ENCODE data around the gene CLCA4.
"Not testable (repeated sequence)": the region's sequence is repeated elsewhere in the genome, so short reads cannot be mapped to it uniquely, and the experiment has no call there.

The CLCA4 gene

DNA sequence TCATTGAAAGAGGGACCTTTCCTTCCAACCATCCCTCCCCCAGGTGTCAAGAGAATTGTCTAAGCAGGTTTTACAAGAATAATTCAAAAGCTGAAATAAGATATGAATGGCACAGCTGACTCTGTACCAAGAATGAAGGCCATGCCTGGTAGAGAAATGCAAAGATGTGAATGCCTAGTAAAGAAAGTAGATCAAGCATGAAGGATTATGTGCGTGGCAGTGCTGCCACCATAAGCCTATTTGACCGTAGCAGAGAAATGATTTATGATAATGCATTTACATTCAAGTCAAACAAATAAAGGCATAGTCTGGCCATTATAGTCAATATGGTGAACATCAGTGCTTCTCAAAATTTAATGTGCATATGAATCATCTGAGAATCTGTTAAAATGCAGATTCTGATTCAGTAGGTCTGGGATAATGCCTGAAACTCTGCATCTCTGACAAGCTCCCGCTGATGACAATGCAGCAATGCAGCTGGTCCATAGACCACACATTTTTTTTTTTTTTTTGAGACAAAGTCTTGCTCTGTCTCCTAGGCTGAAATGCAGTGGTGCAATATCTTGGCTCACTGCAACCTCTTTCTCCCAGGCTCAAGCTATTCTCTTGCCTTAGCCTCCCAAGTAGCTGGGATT is 16.6 kb upstream of the CLCA4 start:
- no peak for FAIRE-seq

DNA sequence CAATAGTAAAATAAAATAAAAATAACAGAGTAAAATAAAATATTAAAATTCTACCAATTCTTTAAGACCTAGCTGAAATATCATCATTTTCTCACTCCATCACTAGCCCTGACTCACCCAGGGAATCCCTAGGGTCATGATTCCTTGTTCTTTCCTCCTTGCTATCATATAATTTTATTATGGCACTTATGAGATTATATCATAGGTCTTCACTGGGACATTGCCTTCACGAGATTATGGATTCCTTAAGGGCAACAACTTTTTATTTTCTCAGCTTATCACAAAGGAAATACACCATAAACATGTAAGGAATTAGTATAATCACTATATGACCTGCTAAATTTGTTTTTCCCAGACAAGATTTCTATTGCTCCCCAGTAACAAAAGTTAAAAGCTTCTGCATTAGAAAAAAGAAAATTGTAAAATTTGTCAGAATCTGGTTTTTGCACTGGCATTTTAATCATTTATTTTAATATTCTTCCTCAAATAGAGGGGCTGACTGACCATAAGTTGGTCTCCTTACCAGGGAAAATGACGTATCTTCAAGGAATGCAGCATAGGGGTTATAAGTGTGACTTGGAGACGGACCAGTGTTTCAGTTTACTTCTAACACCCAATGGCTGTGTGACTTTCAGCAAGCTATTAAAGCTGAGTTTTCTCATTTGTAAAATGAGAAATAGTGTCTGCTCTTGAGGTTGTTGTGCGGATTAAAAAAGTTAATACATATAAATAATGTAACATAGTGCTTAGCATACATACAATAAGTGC is 8.8 kb upstream of the CLCA4 start:
- FAIRE-seq: no peak

DNA sequence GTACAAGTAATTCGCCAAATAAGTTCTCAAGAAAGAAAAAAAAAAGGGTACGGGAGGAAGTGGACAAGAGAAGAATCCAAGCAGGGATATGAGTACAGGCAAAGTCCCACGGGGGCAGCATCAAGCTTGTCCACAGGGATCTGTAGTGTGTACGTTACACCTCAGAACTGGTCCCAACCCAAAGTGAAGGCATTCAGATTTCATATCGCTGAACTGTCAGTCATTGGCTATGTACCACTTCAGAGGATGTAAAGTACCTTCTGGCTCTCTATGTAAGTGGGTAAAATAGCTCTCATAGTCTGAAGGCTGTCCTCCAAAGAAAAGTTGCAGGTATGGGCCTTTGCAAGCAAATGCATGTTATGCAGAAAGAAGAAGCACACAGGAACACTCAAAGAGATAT is 8.1 kb upstream of the CLCA4 start:
- no peak for FAIRE-seq

DNA sequence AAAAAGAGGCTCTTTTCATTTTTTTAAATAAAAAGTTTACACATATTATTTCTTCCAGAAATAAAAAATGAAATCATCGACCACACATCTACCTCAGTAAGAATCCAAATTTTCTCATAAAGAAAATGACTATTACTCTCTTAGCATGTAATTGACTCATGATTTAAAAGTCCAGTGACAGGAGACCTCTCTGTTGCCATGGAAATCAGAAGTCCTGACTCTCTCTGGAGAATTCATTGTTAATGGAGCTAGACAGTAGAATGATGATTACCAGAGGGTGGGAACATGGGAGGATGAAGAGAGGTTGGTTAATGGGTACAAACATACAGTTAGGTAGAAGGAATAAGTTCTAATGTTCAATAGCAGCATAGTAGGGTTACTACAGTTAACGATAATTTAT is 5.0 kb upstream of the CLCA4 start:
- no peak for FAIRE-seq

DNA sequence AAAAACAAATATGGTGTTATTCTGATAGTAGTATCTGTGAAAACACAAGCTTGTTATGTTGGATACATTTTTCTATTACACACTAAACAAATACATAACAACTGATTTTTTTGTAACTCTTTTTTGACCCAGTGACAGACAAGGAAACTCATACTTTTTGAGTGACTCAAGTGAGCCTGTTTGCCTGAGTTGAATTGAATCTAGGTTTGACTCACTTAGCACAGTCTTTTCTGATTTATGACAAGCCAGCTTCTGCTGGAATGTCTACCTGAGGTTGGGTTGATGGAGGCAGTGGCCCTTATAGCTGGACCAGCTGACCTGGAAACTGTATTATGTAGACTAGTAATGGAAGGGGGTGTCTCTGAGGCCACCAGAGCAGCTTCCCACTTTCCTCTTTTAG is 4.2 kb upstream of the CLCA4 start:
- no peak for FAIRE-seq

DNA sequence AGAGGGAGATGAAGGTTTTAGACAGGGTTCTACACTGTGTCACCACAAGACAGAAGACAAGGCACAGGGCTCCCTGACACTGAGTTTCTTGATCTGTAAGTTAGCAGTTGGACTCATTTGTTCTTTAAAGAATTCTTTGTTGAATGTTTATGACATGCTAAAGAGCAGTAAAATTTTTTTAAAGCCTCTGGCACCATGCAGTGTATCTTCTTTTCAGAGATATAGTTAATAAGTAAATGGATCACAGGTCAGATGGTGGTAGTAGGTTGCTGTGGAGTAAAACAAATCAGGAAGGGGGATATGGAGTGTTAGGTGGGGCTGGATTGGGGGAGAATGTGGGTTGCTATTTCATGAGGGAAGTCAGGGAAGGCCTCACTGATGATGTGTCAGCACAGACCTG is 2.0 kb downstream of the CLCA4 start:
- FAIRE-seq: no peak

DNA sequence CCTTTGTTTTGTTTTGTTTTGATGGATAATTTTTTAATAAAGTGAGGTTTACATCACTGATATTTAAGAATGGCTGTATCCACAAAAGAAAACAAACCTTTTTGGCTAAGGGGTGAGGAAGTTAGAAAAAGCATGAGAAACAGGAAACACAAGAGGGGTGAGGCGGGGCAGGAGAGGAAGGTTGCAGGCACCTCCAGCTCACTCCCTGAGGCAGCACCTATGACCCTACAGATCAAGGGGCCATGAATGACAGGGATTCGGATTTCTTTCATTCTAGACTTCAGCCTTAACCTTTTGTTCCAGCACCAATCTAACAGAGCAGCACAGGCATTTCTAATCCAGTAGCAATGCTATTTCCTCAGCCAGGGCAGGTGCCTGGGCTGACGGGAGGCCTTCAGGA is 4.4 kb downstream of the CLCA4 start:
- no peak for FAIRE-seq

DNA sequence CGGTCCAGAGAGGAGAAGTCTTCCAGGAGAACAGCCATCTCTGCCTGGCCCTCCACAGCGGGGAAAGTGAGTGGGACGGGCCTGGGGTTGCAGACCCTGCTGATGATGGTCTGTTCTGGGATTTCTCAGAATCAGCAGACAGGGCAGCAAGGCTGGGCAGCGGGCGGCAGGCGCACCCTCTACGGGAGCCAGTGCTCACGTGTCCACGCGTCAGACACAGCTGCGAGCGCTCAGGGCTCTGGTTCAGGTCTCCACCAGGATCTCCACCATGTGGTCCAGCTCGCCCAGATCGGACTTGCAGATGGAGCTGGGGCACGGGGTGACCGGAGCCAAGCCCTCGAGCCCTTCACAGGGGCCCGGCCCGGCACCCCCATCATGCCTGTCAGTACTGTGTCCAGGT is 5.5 kb downstream of the CLCA4 start:
- no peak for FAIRE-seq

DNA sequence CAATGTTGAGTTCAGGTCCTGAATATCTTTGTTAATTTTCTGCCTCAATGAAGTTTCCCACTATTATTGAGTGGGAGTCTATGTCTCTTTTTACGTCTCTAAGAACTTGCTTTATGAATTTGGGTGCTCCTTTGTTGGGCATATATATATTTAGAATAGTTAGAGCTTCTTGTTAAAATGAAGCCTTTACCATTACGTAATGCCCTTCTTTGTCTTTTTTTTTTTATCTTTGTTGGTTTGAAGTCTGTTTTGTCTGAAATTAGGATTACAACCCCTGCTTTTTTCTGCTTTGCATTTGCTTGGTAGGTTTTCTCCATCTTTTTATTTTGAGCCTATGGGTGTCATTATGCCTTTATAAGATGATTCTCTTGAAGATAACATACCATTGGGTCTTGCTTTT is 10.9 kb downstream of the CLCA4 start:
- FAIRE-seq: no peak

DNA sequence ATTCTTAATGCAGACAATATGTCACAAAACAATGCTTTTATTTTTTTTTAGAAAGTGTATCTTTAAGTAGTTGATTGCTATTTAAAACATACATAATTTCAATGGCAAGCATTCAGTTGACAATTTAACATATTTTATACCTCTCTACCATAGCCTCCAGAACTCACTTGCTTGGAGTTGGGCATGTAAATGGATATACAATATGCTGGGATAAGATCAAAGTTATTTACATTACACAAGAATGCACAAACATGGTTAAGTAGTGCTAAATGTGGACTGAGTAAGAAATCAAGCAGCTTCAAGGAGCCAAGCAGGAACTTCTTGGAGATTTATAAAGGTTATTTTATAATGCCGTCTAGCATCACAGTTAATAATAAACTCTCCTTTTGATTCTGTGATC is 17.0 kb downstream of the CLCA4 start:
- no peak for FAIRE-seq

DNA sequence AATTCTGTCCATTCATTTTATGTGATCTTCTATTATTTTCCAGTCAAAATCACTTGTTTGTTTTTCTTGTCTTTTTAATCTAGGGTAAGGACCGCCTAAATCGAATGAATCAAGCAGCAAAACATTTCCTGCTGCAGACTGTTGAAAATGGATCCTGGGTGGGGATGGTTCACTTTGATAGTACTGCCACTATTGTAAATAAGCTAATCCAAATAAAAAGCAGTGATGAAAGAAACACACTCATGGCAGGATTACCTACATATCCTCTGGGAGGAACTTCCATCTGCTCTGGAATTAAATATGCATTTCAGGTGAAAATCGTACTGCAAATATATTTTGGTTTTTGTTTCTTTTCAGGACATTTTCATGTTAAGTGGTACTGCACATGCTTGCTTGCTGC is 20.5 kb downstream of the CLCA4 start:
- FAIRE-seq: no peak

DNA sequence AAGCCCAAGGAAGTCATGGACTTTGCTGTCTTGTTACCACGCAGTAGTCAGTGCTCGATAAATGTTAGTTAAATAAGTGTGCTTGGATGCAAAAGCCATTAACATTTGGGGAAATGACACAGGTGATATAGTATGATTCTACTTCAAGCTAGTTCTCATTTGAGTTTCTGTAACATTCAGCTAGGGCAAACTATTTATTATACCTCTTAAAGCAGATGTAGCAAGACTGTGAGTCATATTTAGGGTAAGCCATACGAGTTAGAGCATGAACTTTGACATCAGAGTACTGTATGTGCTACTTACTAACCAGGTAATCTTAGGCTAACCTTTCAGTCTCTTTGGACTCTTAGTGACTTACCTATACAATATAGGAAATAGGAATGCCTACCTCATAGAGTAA is 21.0 kb downstream of the CLCA4 start:
- no peak for FAIRE-seq

DNA sequence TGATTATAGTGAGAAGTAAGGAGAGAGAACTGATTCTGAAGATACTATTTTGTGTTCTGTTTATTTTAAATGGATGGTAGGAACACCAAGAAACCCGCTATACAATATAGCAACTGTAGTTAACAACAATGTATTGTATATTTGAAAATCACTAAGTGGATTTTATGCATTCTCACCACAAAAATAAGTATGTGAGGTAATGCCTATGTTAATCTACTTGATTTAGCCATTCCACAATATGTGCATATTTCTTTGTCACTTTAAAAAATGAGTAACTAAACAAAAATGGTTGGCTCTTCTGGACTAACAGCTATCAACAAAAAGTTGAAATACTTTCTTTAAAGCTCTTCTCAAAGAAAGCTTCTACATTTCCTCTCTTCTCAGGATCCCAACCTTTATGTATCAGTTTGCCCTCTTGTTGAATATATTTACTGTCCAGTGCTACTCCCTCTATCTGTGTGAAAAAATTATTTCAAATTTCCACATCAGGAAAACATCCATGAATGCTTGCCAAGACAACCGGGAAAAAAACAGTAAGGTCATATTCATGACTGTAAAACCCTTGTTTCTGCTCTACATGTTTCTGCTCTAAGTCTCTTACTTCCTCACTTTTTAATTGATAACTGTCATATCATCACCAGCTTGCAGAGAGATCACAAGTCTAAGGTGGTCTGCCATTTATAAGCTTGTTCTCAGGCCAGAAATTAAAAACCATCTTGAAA is 27.0 kb downstream of the CLCA4 start:
- FAIRE-seq: no peak

DNA sequence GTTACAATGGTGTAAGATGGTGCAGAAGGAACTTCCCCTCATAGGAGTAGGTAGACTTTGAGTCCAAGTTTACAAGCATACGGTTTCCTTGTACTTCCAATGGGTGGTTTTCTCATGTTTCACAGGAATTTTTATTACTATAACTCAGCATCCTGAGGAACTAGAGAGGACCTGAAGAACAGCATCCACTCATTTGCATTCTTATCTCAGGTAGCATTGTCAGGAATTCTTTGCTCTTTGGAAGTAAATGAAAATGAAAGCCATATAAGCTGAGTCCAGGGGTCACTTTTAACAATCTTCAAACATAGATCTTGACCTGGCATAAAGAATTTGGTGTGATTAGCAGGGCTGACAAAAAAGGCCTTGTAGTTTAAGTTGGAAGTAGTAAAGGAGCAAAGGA is 34.4 kb downstream of the CLCA4 start:
- no peak for FAIRE-seq

DNA sequence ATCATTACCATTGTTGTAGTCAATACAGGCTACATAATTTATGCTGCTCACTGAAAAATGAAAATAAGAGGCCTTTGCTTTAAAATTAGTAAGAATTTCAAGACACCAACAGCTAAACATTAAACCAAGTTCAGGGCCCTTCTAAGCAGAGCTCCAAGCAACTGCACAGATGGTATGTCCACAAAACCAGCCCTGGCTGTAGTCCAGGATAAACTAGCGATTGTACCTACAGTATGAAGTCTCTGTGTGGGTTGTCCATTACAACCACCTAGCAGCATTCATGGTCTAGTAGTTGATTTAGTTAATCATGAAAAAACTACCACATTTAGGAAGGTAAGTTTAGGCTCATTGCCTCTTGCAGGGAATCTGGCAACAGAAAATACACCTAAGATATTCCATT is 35.3 kb downstream of the CLCA4 start:
- no peak for FAIRE-seq

DNA sequence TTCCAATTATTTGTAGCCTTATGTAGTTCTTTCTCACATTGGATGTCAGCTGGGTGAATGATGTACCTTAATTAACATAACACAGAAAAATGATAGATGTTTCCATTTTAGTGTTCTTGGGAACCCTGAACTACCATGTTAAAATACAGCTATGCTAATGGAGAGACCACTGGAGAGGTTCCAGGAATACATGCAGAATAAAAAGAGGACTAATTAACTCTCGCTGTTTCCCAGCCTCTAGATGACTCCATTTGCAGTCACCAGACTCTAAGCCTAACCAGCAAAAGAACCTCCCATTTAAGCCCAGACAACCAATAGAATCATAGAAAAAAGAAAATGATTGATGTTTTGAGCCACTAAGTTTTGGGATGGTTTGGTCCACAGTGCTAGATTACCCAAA is 36.2 kb downstream of the CLCA4 start:
- FAIRE-seq: no peak

DNA sequence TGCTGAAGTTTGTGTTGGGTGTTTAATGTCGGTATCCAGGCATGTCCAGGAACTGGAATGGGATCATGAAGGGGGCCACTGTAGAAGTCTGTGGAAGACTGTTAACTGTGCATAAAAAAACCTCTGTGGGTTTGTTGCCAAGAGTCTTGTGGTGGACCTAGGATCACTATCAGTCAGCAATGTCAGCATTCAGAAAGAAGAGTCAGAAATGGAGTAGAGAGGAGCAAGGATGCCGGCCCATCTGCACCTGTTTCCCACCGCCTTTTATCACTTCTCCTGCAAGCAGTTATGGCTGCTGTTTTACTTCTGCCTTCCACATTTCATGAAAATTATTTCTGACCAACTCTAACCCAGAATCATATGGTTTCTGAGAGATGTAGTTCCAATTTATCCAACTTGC is 36.7 kb downstream of the CLCA4 start:
- FAIRE-seq: no peak

DNA sequence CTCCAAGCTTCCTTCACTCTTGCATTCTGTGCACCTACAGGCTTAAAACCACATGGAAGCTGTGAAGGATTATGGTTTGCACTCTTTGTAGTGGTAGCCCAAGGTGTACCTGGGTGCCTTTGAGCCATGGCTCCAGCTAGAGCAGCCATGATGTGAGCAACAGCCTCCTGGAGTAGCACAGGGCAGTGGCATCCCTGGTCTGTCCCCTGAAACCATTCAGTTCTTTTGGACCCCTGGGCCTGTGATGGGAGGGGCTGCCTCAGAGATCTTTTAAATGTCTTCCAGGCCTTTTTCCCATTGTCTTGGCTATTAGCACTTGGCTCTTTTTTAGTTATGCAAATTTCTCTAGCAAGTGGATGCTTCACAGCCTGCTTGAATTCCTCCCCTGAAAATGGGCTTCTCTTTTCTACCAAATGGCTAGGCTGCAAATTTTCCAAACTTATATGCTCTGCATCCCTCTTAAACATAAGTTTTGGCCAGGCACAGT is 47.4 kb downstream of the CLCA4 start:
- no peak for FAIRE-seq

DNA sequence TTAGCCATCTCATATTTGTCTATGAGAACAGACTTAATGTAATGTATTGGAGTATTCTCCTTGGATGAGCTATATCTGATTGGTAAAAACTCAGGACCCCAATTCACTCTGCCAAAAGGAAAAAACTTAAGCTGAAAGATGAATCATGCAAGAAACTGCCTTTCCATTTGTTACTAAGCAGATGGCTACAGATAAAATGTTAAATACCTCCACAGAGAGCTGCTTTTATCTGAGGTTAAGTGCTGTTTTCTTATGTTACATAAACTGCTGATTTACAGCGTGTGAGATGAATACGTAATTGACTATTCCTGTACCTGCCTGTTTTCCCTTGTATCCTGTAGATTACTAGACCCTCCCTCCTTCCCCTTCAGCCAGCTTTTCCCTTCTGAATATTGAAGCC is 49.3 kb downstream of the CLCA4 start:
- FAIRE-seq: no peak

DNA sequence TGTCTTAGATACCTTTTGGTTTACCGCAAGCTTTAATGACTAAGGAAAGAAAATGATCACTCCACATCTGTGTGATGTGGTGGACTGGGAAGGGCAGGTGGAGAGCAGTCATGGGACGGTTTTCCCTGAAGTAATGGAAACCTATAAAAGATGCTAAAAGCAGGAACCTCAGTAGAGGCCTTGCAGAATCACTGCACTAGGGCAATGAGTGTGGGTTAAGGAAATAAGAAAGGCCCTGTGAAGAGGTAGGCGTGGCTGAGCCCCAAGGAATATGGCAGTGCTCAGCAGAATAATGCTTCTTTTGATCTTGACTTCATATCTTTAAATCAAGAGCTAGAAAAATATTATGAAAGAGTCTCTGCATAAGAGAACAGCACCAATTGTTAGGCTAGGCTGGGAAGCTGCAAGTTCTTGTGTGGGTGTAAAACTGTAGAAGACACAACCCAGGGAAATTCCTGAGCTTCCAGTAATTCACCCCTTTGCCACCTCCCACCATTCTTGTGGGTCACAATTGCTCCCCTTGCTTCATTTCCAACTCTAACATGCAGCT is 49.9 kb downstream of the CLCA4 start:
- FAIRE-seq: no peak

DNA sequence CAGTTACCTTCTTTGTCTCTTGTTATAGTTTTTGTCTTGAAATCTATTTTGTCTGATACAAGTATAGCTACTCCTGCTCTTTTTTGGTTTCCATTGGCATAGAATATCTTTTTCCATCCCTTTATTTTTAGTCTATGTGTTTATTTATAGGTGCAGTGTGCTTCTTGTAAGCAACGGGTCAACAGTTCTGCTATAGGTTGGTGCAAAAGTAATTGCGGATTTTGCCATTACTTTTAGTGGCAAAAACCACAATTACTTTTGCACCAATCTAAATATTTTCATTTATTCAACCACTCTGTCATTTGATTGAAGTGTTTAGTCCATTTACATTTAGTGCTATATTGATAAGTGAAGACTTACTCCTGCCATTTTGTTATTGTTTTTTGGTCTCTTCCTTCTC is 59.2 kb downstream of the CLCA4 start:
- FAIRE-seq: not testable (repeated sequence)

DNA sequence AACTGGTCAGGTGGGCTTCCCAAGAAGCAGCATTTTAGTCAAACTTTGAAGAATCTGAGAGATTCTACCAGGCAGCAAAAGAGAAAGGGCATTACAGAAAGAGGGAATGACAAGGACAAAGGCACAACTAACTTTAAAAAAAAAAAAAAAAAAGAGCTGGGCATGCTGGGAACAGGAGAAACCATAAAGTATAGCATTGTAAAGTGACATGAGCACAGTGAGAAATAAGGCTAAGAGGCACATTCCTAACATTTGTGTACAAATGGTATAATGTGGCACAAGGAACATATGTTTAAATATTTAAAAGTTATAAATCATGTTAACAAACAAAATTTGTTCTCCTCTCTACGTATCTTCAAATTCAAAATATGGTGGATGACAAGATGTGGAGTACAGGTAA is 69.6 kb downstream of the CLCA4 start:
- no peak for FAIRE-seq

DNA sequence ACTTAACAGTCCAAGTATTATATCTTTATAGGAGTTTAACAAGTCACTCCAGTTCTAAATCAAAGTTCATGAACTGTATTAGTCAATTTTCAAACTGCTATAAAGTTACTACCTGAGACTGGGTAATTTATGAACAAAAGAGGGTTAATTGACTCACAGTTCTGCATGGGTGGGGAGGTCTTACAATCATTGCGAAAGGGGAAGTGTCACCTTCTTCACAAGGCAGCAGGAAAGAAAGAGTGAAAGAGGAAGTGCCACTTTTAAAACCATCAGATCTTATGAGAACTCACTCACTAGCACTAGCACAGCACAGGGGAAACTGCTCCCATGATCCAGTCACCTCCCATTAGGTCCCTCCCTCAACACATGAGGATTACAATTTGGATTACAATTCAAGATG is 70.0 kb downstream of the CLCA4 start:
- no peak for FAIRE-seq

DNA sequence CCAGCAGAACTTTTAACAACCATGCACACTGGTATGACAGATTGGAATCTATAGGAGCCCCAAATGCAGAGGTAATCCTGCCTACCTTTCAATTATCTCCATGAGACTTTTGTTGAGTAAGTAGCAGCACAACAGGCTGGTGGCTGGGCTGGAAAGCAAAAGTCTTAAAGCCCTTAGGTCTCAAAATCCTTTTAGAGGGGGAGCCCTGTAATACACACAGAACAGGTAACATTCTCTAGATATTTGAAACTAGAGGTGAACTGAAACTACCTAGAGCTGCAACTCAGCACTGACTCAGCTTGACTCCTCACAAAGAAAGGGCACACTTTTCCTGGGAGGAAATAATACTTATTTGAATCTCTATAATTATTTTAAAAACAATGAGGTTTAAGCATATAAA is 71.5 kb downstream of the CLCA4 start:
- FAIRE-seq: no peak

Measured in G401.6 (cell line).